GM10266 (cell line): Measurements from ENCODE around the gene RAET1E.
"Not testable (repeated sequence)": the region's sequence is repeated elsewhere in the genome, so short reads cannot be mapped to it uniquely, and the experiment has no call there.

Source experiments
- DNase-seq: peaks from one replicate; pipeline ENCODE4 v3.0.0; 2012; ENCODE audit errors: extremely low spot score
- CTCF ChIP-seq: IDR thresholded peaks from 2 replicates; pipeline ENCODE4 v1.5.1; 2012; ENCODE audit warnings: mild to moderate bottlenecking, low read depth; ENCODE audit not compliant: control insufficient read depth, insufficient read depth; ENCODE audit errors: missing control alignments

The RAET1E gene

GRCh38 chr6:149867876-149868640 is 29.9 kb downstream of the RAET1E start:
- DNase-seq = no peak

GRCh38 chr6:149864578-149865535 is 33.1 kb downstream of the RAET1E start:
- peak; percentile 65 for TF ChIP-seq CTCF
- peak; percentile 81 for DNase-seq

More at GRCh38 chr6:149867876-149868640, 29.9 kb downstream of the RAET1E start:
- TF ChIP-seq CTCF = no peak

GRCh38 chr6:149863698-149864577 is 34.0 kb downstream of the RAET1E start, which contains the start of gene LRP11:
TSS of gene LRP11 (minus strand) at chr6:149864359. CDS start at chr6:149864020, 339 bp downstream.
- TF ChIP-seq CTCF = no peak
- DNase-seq = peak; percentile 94

GRCh38 chr6:149862922-149863697 is 34.8 kb downstream of the RAET1E start:
- peak; percentile 53 for DNase-seq
- TF ChIP-seq CTCF = no peak

GRCh38 chr6:149862424-149862738 is 35.5 kb downstream of the RAET1E start:
- DNase-seq = not testable (repeated sequence)

GRCh38 chr6:149861603-149862423 is 36.1 kb downstream of the RAET1E start:
- no peak for TF ChIP-seq CTCF
- no peak for DNase-seq
